WTC11 (cell line): ENCODE measurements around the gene RPP30.

ENCODE experiments used
- ATF6 ChIP-seq: sonication (generic); formaldehyde crosslinking; IDR thresholded peaks from 2 replicates; pipeline ENCODE4 v1.8.1; 2023; ENCODE audit warnings: mild to moderate bottlenecking, missing genetic modification reagents
- CREB1 ChIP-seq: sonication (generic); formaldehyde crosslinking; IDR thresholded peaks from 2 replicates; pipeline ENCODE4 v1.8.0; 2023; ENCODE audit warnings: mild to moderate bottlenecking, missing genetic modification reagents
- ELF4 ChIP-seq: sonication (generic); formaldehyde crosslinking; IDR thresholded peaks from 2 replicates; pipeline ENCODE4 v1.8.1; 2022; ENCODE audit warnings: low read depth, mild to moderate bottlenecking, moderate library complexity, missing genetic modification reagents
- JAZF1 ChIP-seq: fragments of 250-450 bp; sonication (Bioruptor Pico); IDR thresholded peaks from 2 replicates; pipeline ENCODE4 v1.9.0; 2021; ENCODE audit warnings: moderate library complexity, mild to moderate bottlenecking, inconsistent platforms
- JUN ChIP-seq: sonication (generic); formaldehyde crosslinking; IDR thresholded peaks from 2 replicates; pipeline ENCODE4 v1.8.0; 2023; ENCODE audit warnings: mild to moderate bottlenecking, missing genetic modification reagents
- NFATC4 ChIP-seq: fragments of 250-450 bp; sonication (Bioruptor Pico); IDR thresholded peaks from 2 replicates; pipeline ENCODE4 v1.9.0; 2021; ENCODE audit warnings: mild to moderate bottlenecking
- NR1H2 ChIP-seq: sonication (generic); formaldehyde crosslinking; IDR thresholded peaks from 2 replicates; pipeline ENCODE4 v1.9.0; 2021; ENCODE audit warnings: mild to moderate bottlenecking, moderate library complexity, missing genetic modification reagents
- SP1 ChIP-seq: sonication (generic); formaldehyde crosslinking; conservative IDR thresholded peaks from 2 replicates; pipeline ENCODE4 v1.8.1; 2022; ENCODE audit warnings: missing genetic modification reagents
- TEAD1 ChIP-seq: sonication (generic); formaldehyde crosslinking; IDR thresholded peaks from 2 replicates; pipeline ENCODE4 v1.8.0; 2022; ENCODE audit warnings: mild to moderate bottlenecking, missing genetic modification reagents
- TEAD4 ChIP-seq: sonication (generic); formaldehyde crosslinking; IDR thresholded peaks from 2 replicates; pipeline ENCODE4 v1.8.0; 2022; ENCODE audit warnings: mild to moderate bottlenecking, missing genetic modification reagents
- TP53 ChIP-seq: sonication (generic); formaldehyde crosslinking; IDR thresholded peaks from 2 replicates; pipeline ENCODE4 v1.8.1; 2023; ENCODE audit warnings: mild to moderate bottlenecking, missing genetic modification reagents
- USF2 ChIP-seq: sonication (generic); formaldehyde crosslinking; IDR thresholded peaks from 2 replicates; pipeline ENCODE4 v1.8.1; 2023; ENCODE audit warnings: mild to moderate bottlenecking, missing genetic modification reagents, moderate library complexity
- ZBTB43 ChIP-seq: sonication (generic); formaldehyde crosslinking; IDR thresholded peaks from 2 replicates; pipeline ENCODE4 v1.8.1; 2023; ENCODE audit warnings: mild to moderate bottlenecking, missing genetic modification reagents
- TF ChIP-seq, protein P1 (sequence below): fragments of 200-600 bp; IDR thresholded peaks from 2 replicates; pipeline ENCODE4 v1.8.0; 2022; ENCODE audit warnings: antibody characterized with exemption

GRCh38 chr10:90915766-90916075 lies 43.9 kb downstream of the RPP30 start:
- TF ChIP-seq, protein P1, sequence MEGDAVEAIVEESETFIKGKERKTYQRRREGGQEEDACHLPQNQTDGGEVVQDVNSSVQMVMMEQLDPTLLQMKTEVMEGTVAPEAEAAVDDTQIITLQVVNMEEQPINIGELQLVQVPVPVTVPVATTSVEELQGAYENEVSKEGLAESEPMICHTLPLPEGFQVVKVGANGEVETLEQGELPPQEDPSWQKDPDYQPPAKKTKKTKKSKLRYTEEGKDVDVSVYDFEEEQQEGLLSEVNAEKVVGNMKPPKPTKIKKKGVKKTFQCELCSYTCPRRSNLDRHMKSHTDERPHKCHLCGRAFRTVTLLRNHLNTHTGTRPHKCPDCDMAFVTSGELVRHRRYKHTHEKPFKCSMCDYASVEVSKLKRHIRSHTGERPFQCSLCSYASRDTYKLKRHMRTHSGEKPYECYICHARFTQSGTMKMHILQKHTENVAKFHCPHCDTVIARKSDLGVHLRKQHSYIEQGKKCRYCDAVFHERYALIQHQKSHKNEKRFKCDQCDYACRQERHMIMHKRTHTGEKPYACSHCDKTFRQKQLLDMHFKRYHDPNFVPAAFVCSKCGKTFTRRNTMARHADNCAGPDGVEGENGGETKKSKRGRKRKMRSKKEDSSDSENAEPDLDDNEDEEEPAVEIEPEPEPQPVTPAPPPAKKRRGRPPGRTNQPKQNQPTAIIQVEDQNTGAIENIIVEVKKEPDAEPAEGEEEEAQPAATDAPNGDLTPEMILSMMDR = no peak
- TF ChIP-seq TEAD1 (CRISPR knock-in tag) = no peak
- no peak for TF ChIP-seq JAZF1 (CRISPR knock-in tag)
- TF ChIP-seq CREB1 = no peak
- TF ChIP-seq TEAD4 (CRISPR knock-in tag) = no peak
- no peak for TF ChIP-seq ELF4 (CRISPR knock-in tag)
- no peak for TF ChIP-seq SP1 (CRISPR knock-in tag)
- no peak for TF ChIP-seq NR1H2 (CRISPR knock-in tag)
- no peak for TF ChIP-seq JUN (CRISPR knock-in tag)
- no peak for TF ChIP-seq TP53 (CRISPR knock-in tag)
- no peak for TF ChIP-seq ZBTB43 (CRISPR knock-in tag)
- TF ChIP-seq USF2 (CRISPR knock-in tag) = no peak
- TF ChIP-seq NFATC4 = no peak
- TF ChIP-seq ATF6 (CRISPR knock-in tag) = no peak
